B cell (primary cell): Measurements from ENCODE around the gene MEIOB. TPM values are rescaled to one million over a fixed set of nuclear protein-coding genes. Genes with fewer than 3 reads are reported as not detected.
A peak's percentile ranks its signal among the peaks of the same experiment; 100 is the strongest.

Experiments
- ATAC-seq: fragments of 200-7000 bp; cut with Tn5 transposase; one replicate; pipeline ENCODE4 v1.10.0; 2021; ENCODE audit warnings: low read depth, mild to moderate bottlenecking, moderate number of reproducible peaks, moderate library complexity
- CTCF ChIA-PET: fragments of 350-600 bp; sonication (Branson Sonifier 250); formaldehyde crosslinking; loops from one replicate; lab custom pipeline; 2021; ENCODE audit warnings: antibody characterized with exemption, inconsistent platforms; lab: Charles Lee
- POLR2A ChIA-PET: fragments of 350-600 bp; sonication (Branson Sonifier 250); formaldehyde crosslinking; loops from one replicate; lab custom pipeline; 2021; ENCODE audit warnings: antibody characterized with exemption; lab: Charles Lee
- DNase-seq: peaks from one replicate; pipeline ENCODE4 v3.0.0; 2013
- H2AFZ ChIP-seq: 2 replicates; pipeline ENCODE4 v1.6.1; 2012; ENCODE audit warnings: mild to moderate bottlenecking, low read depth, low read length; ENCODE audit not compliant: insufficient read depth, poor library complexity, severe bottlenecking
- H3K27ac ChIP-seq, 2 donors: 1 replicate in 1 of 2; 2 replicates in 1 of 2; pipeline ENCODE4 v1.5.1; 2012 to 2013; ENCODE audit warnings: low read length in 2 of 2, mild to moderate bottlenecking in 2 of 2, moderate library complexity in 1 of 2
- H3K27me3 ChIP-seq, 4 experiments: fragments of 200-600 bp in 1 of 4; sonication (generic) in 1 of 4; replicated peaks in 1 of 4; 1 replicate in 2 of 4; 2 replicates in 2 of 4; pipeline versions ENCODE4 v1.6.1 to v1.7.0; 2013 to 2016; ENCODE audit warnings: low read length in 3 of 4, mild to moderate bottlenecking in 2 of 4, mixed read lengths in 1 of 4, moderate library complexity in 1 of 4; ENCODE audit not compliant: insufficient read depth in 4 of 4, control insufficient read depth in 3 of 4; ENCODE audit errors: control extremely low read depth in 1 of 4
- H3K36me3 ChIP-seq, 2 experiments: replicated peaks in 1 of 2; 1 replicate in 1 of 2; 2 replicates in 1 of 2; pipeline versions ENCODE4 v1.6.1 to v1.7.1; 2013; ENCODE audit warnings: low read length in 1 of 2; ENCODE audit not compliant: insufficient read depth in 2 of 2, control insufficient read depth in 1 of 2; ENCODE audit errors: control extremely low read depth in 1 of 2, extremely low read depth in 1 of 2
- H3K4me1 ChIP-seq, 2 donors: fragments of 200-600 bp in 1 of 2; sonication (generic) in 1 of 2; 1 replicate in 1 of 2; 2 replicates in 1 of 2; pipeline versions ENCODE4 v1.5.1 to v1.6.1; 2013 to 2017; ENCODE audit warnings: low read length in 2 of 2; ENCODE audit not compliant: control insufficient read depth in 2 of 2, insufficient read depth in 2 of 2
- H3K4me2 ChIP-seq: replicated peaks from 2 replicates; pipeline ENCODE3; 2012; ENCODE audit warnings: mild to moderate bottlenecking, low read depth, low read length; ENCODE audit not compliant: poor library complexity, severe bottlenecking
- H3K4me3 ChIP-seq, 5 experiments: fragments of 200-600 bp in 1 of 5; sonication (generic) in 1 of 5; 1 replicate in 3 of 5; 2 replicates in 2 of 5; pipeline versions ENCODE4 v1.5.1 to v1.7.0; 2011 to 2016; ENCODE audit warnings: low read length in 4 of 5, mild to moderate bottlenecking in 4 of 5, low read depth in 2 of 5, control low read depth in 1 of 5, moderate library complexity in 1 of 5; ENCODE audit not compliant: insufficient read depth in 1 of 5; ENCODE audit errors: control extremely low read depth in 1 of 5, extremely low read depth in 1 of 5
- H3K79me2 ChIP-seq: fragments of 200-600 bp; sonication (generic); one replicate; pipeline ENCODE4 v1.6.0; 2016; ENCODE audit warnings: low read length; ENCODE audit not compliant: control insufficient read depth, insufficient read depth
- H3K9ac ChIP-seq: fragments of 200-600 bp; sonication (generic); 2 replicates; pipeline ENCODE4 v1.6.1; 2017; ENCODE audit warnings: mild to moderate bottlenecking, low read length, moderate library complexity
- H3K9me3 ChIP-seq, 3 donors: one replicate each; pipeline versions ENCODE4 v1.6.1 to v1.7.1; 2013; ENCODE audit warnings: low read length in 2 of 3; ENCODE audit not compliant: control insufficient read depth in 2 of 3, insufficient read depth in 1 of 3; ENCODE audit errors: control extremely low read depth in 1 of 3
- H4K20me1 ChIP-seq: 2 replicates; pipeline ENCODE4 v1.6.0; 2012; ENCODE audit warnings: mild to moderate bottlenecking, low read length; ENCODE audit not compliant: insufficient read depth, control insufficient read depth, poor library complexity, severe bottlenecking
- H3K27ac Mint-ChIP-seq: one replicate; pipeline ENCODE4 v1.8.0; 2021; ENCODE audit warnings: mixed read lengths
- H3K27me3 Mint-ChIP-seq: one replicate; pipeline ENCODE4 v1.8.0; 2021; ENCODE audit warnings: mixed read lengths
- H3K4me1 Mint-ChIP-seq: one replicate; pipeline ENCODE4 v1.8.0; 2021; ENCODE audit warnings: mixed read lengths
- H3K4me3 Mint-ChIP-seq: one replicate; pipeline ENCODE4 v1.8.0; 2021; ENCODE audit warnings: mixed read lengths
- H3K9me3 Mint-ChIP-seq: one replicate; pipeline ENCODE4 v1.8.0; 2022; ENCODE audit warnings: mixed read lengths; ENCODE audit not compliant: insufficient read depth
- CTCF ChIP-seq: fragments of 200-600 bp; IDR thresholded peaks from one replicate; pipeline ENCODE4 v1.8.0; 2022; ENCODE audit warnings: antibody characterized with exemption, mild to moderate bottlenecking
- EZH2 ChIP-seq: IDR thresholded peaks from 2 replicates; pipeline ENCODE4 v1.6.1; 2012; ENCODE audit warnings: borderline replicate concordance, low read depth, mild to moderate bottlenecking, moderate library complexity, low read length; ENCODE audit not compliant: insufficient read depth, poor library complexity, severe bottlenecking
- WGBS: methylation state at CpG from one replicate; pipeline ENCODE4 v1.1.5; 2013; ENCODE audit warnings: missing lambda C conversion rate; ENCODE audit not compliant: insufficient coverage; 5-methylcytosine and 5-hydroxymethylcytosine counted together
- intact Hi-C: fragments of 100-400 bp; cut with micrococcal nuclease; formaldehyde crosslinking; loops from one replicate; pipeline ENCODE4 v1.10.0; 2022
- polyA plus RNA-seq: library from polyadenylated mRNA; depleted of rRNA; stranded (reverse); fragments of >200 nt; gene quantifications from 2 replicates; pipeline ENCODE4 v1.2.3, GENCODE V29; 2012
- total RNA-seq, 2 donors: library from RNA; stranded (reverse); fragments of 120-200 nt in 1 of 2; gene quantifications; 1 replicate in 1 of 2; 2 replicates in 1 of 2; pipeline versions ENCODE4 v1.2.3 to v1.2.4, GENCODE V29; 2013 to 2022

Gene MEIOB
- total and polyA plus RNA-seq, 2 donors (not counting 1 experiment from before 2014, with no cell fraction given): not detected

GRCh38 chr16:1785846-1786170 is 86.2 kb downstream of the MEIOB start:
- no peak for TF ChIP-seq EZH2
- no peak for TF ChIP-seq CTCF
- Histone ChIP-seq H3K9ac (no peak overlapping the region), H2AFZ (no peak overlapping the region), H3K27ac (no peak overlapping the region), H3K9me3 (no peaks in the 10 kb centered on the region), H3K27me3 (no peaks in the 10 kb centered on the region), H3K4me1 (peaks cover 10 to 23% of the 10 kb centered on the region in 2 donors), H3K36me3 (peaks cover 0 to 33% of the 10 kb centered on the region in 2 experiments), H3K4me2 (no peak overlapping the region), H3K4me3 (no peak overlapping the region), H3K79me2 (peaks cover 76% of the 10 kb centered on the region), H4K20me1 (peaks cover 68% of the 10 kb centered on the region)
- DNase-seq (no peak), ATAC-seq (no peak)
- CTCF ChIA-PET: no interaction called here
- peaks cover 21% of the 10 kb centered on the region for H3K4me1 Mint-ChIP-seq
- intact Hi-C loops: no loop called here
- POLR2A ChIA-PET: no interaction called here
- H3K9me3 Mint-ChIP-seq: no peaks in the 10 kb centered on the region
- no peaks in the 10 kb centered on the region for H3K27me3 Mint-ChIP-seq
- no peak overlapping the region for H3K4me3 Mint-ChIP-seq
- H3K27ac Mint-ChIP-seq: no peak overlapping the region
- 93% methylated on average over 14 of the region's 14 CpGs for WGBS

- Histone ChIP-seq H2AFZ (no peak overlapping the region), H3K4me3 (no peak overlapping the region), H3K9me3 (no peaks in the 10 kb centered on the region), H3K9ac (no peak overlapping the region), H3K4me1 (peaks cover 10 to 26% of the 10 kb centered on the region in 2 donors), H3K4me2 (no peak overlapping the region), H3K36me3 (peaks cover 0 to 33% of the 10 kb centered on the region in 2 experiments), H3K27ac (no peak overlapping the region), H4K20me1 (peaks cover 74% of the 10 kb centered on the region), H3K79me2 (peaks cover 82% of the 10 kb centered on the region), H3K27me3 (no peaks in the 10 kb centered on the region)
- 98% methylated on average over 21 of the region's 26 CpGs for WGBS
- no peaks in the 10 kb centered on the region for H3K27me3 Mint-ChIP-seq
- DNase-seq: no peak
- H3K4me3 Mint-ChIP-seq: peak overlapping the region; percentile 64
- no peak for ATAC-seq
- H3K27ac Mint-ChIP-seq: no peak overlapping the region
- H3K9me3 Mint-ChIP-seq: no peaks in the 10 kb centered on the region
- POLR2A ChIA-PET: interaction anchor here (0.6 kb wide), 1 partner anchor 170 kb away, joined by 3 read pairs; no protein-coding TSS in a partner anchor
- H3K4me1 Mint-ChIP-seq: peaks cover 22% of the 10 kb centered on the region
- TF ChIP-seq EZH2 (no peak), CTCF (no peak)
- CTCF ChIA-PET: no interaction called here
- intact Hi-C loops: no loop called here
Measured at GRCh38 chr16:1784977-1785845, 86.8 kb downstream of the MEIOB start.
